Raji (cell line): Measurements from ENCODE around the gene PM20D2.

Source experiments
- POLR2A ChIP-seq: IDR thresholded peaks from 2 replicates; pipeline ENCODE4 v1.6.1; 2011; ENCODE audit warnings: low read depth, low read length, control low read depth; ENCODE audit not compliant: insufficient read depth

The PM20D2 gene

GRCh38 chr6:89173634-89174033, 27.8 kb downstream of the PM20D2 start:
- no peak for TF ChIP-seq POLR2A

GRCh38 chr6:89180112-89180511, 34.3 kb downstream of the PM20D2 start:
- TF ChIP-seq POLR2A = no peak

GRCh38 chr6:89180971-89181370, 35.1 kb downstream of the PM20D2 start:
- no peak for TF ChIP-seq POLR2A

- no peak for TF ChIP-seq POLR2A
Observed at GRCh38 chr6:89183294-89183693, 37.4 kb downstream of the PM20D2 start.

GRCh38 chr6:89184344-89184743, 38.5 kb downstream of the PM20D2 start:
- TF ChIP-seq POLR2A = no peak

- TF ChIP-seq POLR2A = no peak
Observed at GRCh38 chr6:89186762-89187161, 40.9 kb downstream of the PM20D2 start.

GRCh38 chr6:89187504-89187903, 41.6 kb downstream of the PM20D2 start:
- TF ChIP-seq POLR2A = no peak

- no peak for TF ChIP-seq POLR2A
Observed at GRCh38 chr6:89190741-89191140, 44.9 kb downstream of the PM20D2 start.

GRCh38 chr6:89194559-89194958, 48.7 kb downstream of the PM20D2 start:
- TF ChIP-seq POLR2A = no peak

- TF ChIP-seq POLR2A = no peak
Observed at GRCh38 chr6:89197141-89197540, 51.3 kb downstream of the PM20D2 start.

GRCh38 chr6:89198235-89198634, 52.4 kb downstream of the PM20D2 start:
- TF ChIP-seq POLR2A = no peak

GRCh38 chr6:89199579-89199978, 53.7 kb downstream of the PM20D2 start:
- TF ChIP-seq POLR2A = no peak

GRCh38 chr6:89200706-89201215, 54.9 kb downstream of the PM20D2 start:
- no peak for TF ChIP-seq POLR2A

- TF ChIP-seq POLR2A = no peak
Observed at GRCh38 chr6:89204096-89204495, 58.2 kb downstream of the PM20D2 start.

- no peak for TF ChIP-seq POLR2A
Observed at GRCh38 chr6:89205819-89206218, 60.0 kb downstream of the PM20D2 start.

GRCh38 chr6:89208551-89208950, 62.7 kb downstream of the PM20D2 start:
- no peak for TF ChIP-seq POLR2A

- TF ChIP-seq POLR2A = no peak
Observed at GRCh38 chr6:89209457-89209856, 63.6 kb downstream of the PM20D2 start.
